ENCODE measurements around the gene PHYHD1.

PHYHD1 gene

GRCh38 chr9:128920381-128921058, at the start of gene PHYHD1:
TSS of gene PHYHD1 (plus strand) at chr9:128920982. CDS start at chr9:128922324, 1,342 bp downstream.
- peak within 1 kb of the TSS in 1 of 2 donors; percentile 15 for H3K27ac Mint-ChIP-seq
- H3K4me1 Mint-ChIP-seq = peaks cover 24% of the 10 kb centered on the region
- no peaks in the 10 kb centered on the region for H3K27me3 Mint-ChIP-seq
- DNase-seq (no peak), ATAC-seq (no peak)
- H3K4me3 Mint-ChIP-seq = peak within 1 kb of the TSS in 1 of 2 donors; percentile 64
- H3K9me3 Mint-ChIP-seq = no peaks in the 10 kb centered on the region

GRCh38 chr9:128877852-128878251, 42.9 kb upstream of the PHYHD1 start:
- Mint-ChIP-seq H3K27me3 (no peaks in the 10 kb centered on the region), H3K4me1 (peaks cover 39% of the 10 kb centered on the region), H3K9me3 (no peaks in the 10 kb centered on the region), H3K4me3 (no peak overlapping the region), H3K27ac (no peak overlapping the region)
- DNase-seq (no peak), ATAC-seq (no peak)

GRCh38 chr9:128881884-128882676, 38.7 kb upstream of the PHYHD1 start, which contains the start of the genes KYAT1 and LRRC8A:
TSS of gene KYAT1 (minus strand) at chr9:128881950. CDS start at chr9:128845405, 36,545 bp downstream.
TSS of gene LRRC8A (plus strand) at chr9:128882133. CDS start at chr9:128907165, 25,032 bp downstream.
- Mint-ChIP-seq H3K9me3 (no peaks in the 10 kb centered on the region), H3K27me3 (no peaks in the 10 kb centered on the region), H3K4me1 (peaks cover 71% of the 10 kb centered on the region), H3K27ac (peak within 1 kb of the TSS; percentile 96 to 97), H3K4me3 (peak within 1 kb of the TSS; percentile 96 to 99)
- ATAC-seq (peak; percentile 95), DNase-seq (peak; percentile 98)

GRCh38 chr9:128882677-128883603, 37.8 kb upstream of the PHYHD1 start:
- Mint-ChIP-seq H3K27ac (peak overlapping the region; percentile 96 to 97), H3K27me3 (no peaks in the 10 kb centered on the region), H3K9me3 (no peaks in the 10 kb centered on the region), H3K4me1 (peaks cover 70% of the 10 kb centered on the region), H3K4me3 (peak overlapping the region; percentile 96 to 99)
- ATAC-seq (no peak), DNase-seq (peak in 1 of 2 donors; percentile 20)

- Mint-ChIP-seq H3K27me3 (no peaks in the 10 kb centered on the region), H3K4me1 (peaks cover 76% of the 10 kb centered on the region), H3K4me3 (peak overlapping the region; percentile 6 to 99), H3K27ac (no peak overlapping the region), H3K9me3 (no peaks in the 10 kb centered on the region)
- no peak for DNase-seq
- no peak for ATAC-seq
These were observed 36.6 kb upstream of the PHYHD1 start for GRCh38 chr9:128884164-128884563.

GRCh38 chr9:128885376-128885775, 35.4 kb upstream of the PHYHD1 start:
- H3K27me3 Mint-ChIP-seq = no peaks in the 10 kb centered on the region
- ATAC-seq (no peak), DNase-seq (no peak)
- no peak overlapping the region for H3K4me3 Mint-ChIP-seq
- peak overlapping the region in 1 of 2 donors; percentile 41 for H3K27ac Mint-ChIP-seq
- H3K4me1 Mint-ChIP-seq = peaks cover 68% of the 10 kb centered on the region
- no peaks in the 10 kb centered on the region for H3K9me3 Mint-ChIP-seq

- Mint-ChIP-seq H3K4me3 (no peak overlapping the region), H3K4me1 (peaks cover 67% of the 10 kb centered on the region), H3K9me3 (no peaks in the 10 kb centered on the region), H3K27ac (peak overlapping the region in 1 of 2 donors; percentile 41), H3K27me3 (no peaks in the 10 kb centered on the region)
- ATAC-seq = no peak
- no peak for DNase-seq
These were observed 35.0 kb upstream of the PHYHD1 start for GRCh38 chr9:128885798-128886197.

GRCh38 chr9:128886211-128886891, 34.4 kb upstream of the PHYHD1 start:
- Mint-ChIP-seq H3K27me3 (no peaks in the 10 kb centered on the region), H3K4me1 (peaks cover 63% of the 10 kb centered on the region), H3K9me3 (no peaks in the 10 kb centered on the region), H3K4me3 (no peak overlapping the region), H3K27ac (no peak overlapping the region)
- ATAC-seq (no peak), DNase-seq (no peak)

- H3K4me3 Mint-ChIP-seq = no peak overlapping the region
- H3K27ac Mint-ChIP-seq = no peak overlapping the region
These were observed 33.7 kb upstream of the PHYHD1 start for GRCh38 chr9:128887049-128887448.

GRCh38 chr9:128887914-128888350, 32.9 kb upstream of the PHYHD1 start:
- H3K4me3 Mint-ChIP-seq = no peak overlapping the region
- no peaks in the 10 kb centered on the region for H3K9me3 Mint-ChIP-seq
- ATAC-seq (no peak), DNase-seq (no peak)
- peak overlapping the region in 1 of 2 donors; percentile 43 for H3K27ac Mint-ChIP-seq
- H3K4me1 Mint-ChIP-seq = peaks cover 75% of the 10 kb centered on the region
- H3K27me3 Mint-ChIP-seq = no peaks in the 10 kb centered on the region

More at GRCh38 chr9:128887049-128887448, 33.7 kb upstream of the PHYHD1 start:
- no peaks in the 10 kb centered on the region for H3K27me3 Mint-ChIP-seq
- no peak for ATAC-seq
- peaks cover 69% of the 10 kb centered on the region for H3K4me1 Mint-ChIP-seq
- no peak for DNase-seq
- H3K9me3 Mint-ChIP-seq = no peaks in the 10 kb centered on the region

GRCh38 chr9:128891321-128892220, 29.2 kb upstream of the PHYHD1 start:
- Mint-ChIP-seq H3K27ac (peak overlapping the region in 1 of 2 donors; percentile 82), H3K27me3 (no peaks in the 10 kb centered on the region), H3K4me1 (peaks cover 64% of the 10 kb centered on the region), H3K9me3 (no peaks in the 10 kb centered on the region), H3K4me3 (peak overlapping the region in 1 of 2 donors; percentile 26)
- no peak for DNase-seq
- ATAC-seq = no peak

GRCh38 chr9:128892221-128892921, 28.4 kb upstream of the PHYHD1 start:
- H3K4me1 Mint-ChIP-seq = peaks cover 62% of the 10 kb centered on the region
- H3K27me3 Mint-ChIP-seq = no peaks in the 10 kb centered on the region
- no peaks in the 10 kb centered on the region for H3K9me3 Mint-ChIP-seq
- ATAC-seq (peak; percentile 88), DNase-seq (no peak)
- peak overlapping the region in 1 of 2 donors; percentile 26 for H3K4me3 Mint-ChIP-seq
- no peak overlapping the region for H3K27ac Mint-ChIP-seq

- H3K4me1 Mint-ChIP-seq = peaks cover 63% of the 10 kb centered on the region
- peak overlapping the region in 1 of 2 donors; percentile 39 for H3K4me3 Mint-ChIP-seq
- no peak for ATAC-seq
These were observed 27.4 kb upstream of the PHYHD1 start for GRCh38 chr9:128893354-128893753.

More at GRCh38 chr9:128893354-128893753, 27.4 kb upstream of the PHYHD1 start:
- Mint-ChIP-seq H3K27ac (peak overlapping the region in 1 of 2 donors; percentile 61), H3K27me3 (no peaks in the 10 kb centered on the region), H3K9me3 (no peaks in the 10 kb centered on the region)
- no peak for DNase-seq
